ENCODE data around the gene NPHP3.

DNA sequence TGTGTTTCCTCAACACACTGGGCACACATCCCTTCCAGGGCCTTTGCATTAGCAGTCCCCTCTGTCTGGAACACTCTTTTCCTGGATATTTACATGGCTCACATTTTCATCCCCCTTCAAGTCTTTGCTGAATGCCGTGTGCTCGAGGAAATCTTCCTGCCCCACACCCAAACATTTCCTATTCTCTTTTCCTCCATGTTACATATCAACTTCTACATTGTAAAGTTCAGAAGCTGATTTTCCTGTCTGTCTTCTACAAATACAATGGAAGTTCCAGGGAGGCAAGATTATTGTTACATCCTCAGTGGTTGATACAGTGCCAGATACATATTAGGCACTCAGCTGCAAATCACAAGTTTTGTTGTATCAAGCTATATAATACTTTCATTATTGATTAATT is 66.7 kb downstream of the NPHP3 start:
- TF ChIP-seq EP300 (IDR thresholded peaks at IDR 0.05), result no peak
- no peak for TF ChIP-seq POLR2AphosphoS5 (IDR thresholded peaks at IDR 0.05)
- no peak for TF ChIP-seq POLR2A (IDR thresholded peaks at IDR 0.05; ENCODE audit: low read depth)
- TF ChIP-seq, protein P1, sequence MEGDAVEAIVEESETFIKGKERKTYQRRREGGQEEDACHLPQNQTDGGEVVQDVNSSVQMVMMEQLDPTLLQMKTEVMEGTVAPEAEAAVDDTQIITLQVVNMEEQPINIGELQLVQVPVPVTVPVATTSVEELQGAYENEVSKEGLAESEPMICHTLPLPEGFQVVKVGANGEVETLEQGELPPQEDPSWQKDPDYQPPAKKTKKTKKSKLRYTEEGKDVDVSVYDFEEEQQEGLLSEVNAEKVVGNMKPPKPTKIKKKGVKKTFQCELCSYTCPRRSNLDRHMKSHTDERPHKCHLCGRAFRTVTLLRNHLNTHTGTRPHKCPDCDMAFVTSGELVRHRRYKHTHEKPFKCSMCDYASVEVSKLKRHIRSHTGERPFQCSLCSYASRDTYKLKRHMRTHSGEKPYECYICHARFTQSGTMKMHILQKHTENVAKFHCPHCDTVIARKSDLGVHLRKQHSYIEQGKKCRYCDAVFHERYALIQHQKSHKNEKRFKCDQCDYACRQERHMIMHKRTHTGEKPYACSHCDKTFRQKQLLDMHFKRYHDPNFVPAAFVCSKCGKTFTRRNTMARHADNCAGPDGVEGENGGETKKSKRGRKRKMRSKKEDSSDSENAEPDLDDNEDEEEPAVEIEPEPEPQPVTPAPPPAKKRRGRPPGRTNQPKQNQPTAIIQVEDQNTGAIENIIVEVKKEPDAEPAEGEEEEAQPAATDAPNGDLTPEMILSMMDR (IDR thresholded peaks at IDR 0.05), result no peak

All from esophagus muscularis mucosa (tissue), 4 donors.